HTR-8/SVneo (cell line): Measurements from ENCODE around the gene MTMR12.
"Not testable (repeated sequence)": the region's sequence is repeated elsewhere in the genome, so short reads cannot be mapped to it uniquely, and the experiment has no call there.

Experiments
- DNase-seq: peaks from one replicate; pipeline ENCODE4 v3.0.0; 2011; ENCODE audit warnings: low spot score, mixed read lengths; ENCODE audit not compliant: insufficient read length
- FAIRE-seq: peaks from 2 replicates; lab custom pipeline; 2011; peaks lifted over from hg19 to GRCh38; lab: Jason Lieb, UNC

Gene MTMR12

DNA sequence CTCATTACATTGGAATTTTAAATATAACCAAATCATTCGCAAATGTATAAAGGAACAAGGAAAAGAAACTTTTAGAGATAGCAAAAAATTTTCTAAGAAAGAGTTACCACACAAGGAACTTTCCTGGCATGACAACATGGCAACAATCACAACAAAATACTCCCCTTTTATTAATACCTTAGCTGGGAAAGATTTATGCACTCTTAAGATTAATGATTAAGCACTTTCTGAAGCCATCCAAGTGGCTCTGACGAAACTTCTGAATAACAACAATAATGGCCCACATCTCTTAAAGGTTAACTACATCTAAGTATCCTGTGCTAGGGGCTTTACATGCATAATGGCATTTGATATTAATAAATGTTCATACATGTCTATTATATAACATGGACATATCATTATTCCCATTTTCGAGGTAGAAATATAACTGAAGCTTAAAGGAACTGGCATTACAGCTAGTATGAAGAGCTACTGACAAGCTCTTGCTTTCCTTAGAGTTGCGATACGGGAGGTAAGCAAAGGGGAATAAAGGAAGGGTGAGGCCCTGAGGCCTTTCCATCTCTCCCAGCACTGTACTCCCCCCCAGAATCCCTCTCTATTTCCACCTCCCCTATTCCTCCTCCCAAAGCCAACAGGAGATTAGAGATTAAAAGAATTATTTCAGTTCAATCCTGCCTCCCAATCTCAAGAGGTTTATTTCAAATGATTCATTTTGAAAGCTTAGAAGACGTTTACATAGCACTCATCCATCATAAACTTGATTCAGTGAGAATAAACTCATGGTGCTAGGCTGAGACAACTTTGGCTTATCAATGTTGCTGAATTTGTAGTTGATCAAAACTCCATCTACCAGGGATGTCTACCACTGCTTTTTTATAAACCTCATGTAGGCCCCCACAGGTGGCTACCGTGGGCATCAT, 9.6 kb downstream of the MTMR12 start:
- DNase-seq = no peak
- FAIRE-seq = no peak

DNA sequence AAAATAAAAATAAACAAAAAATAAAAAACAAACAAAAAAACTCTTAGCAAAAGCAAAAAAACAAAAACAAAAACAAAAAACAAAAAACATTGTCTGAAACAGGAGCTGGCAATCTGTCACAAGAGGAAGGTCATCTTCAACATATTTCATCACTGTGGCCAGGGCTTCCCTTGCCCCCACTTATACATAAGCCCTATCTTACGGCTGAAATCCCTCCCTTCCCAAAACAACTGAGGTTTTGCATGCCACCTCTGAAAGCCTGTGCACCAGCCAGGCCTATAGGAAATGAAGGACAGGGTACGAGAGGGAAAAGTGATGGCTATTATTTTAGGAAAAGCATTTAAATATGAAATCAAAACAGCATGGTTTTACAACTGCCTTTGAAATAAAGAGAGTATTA, 10.8 kb downstream of the MTMR12 start:
- no peak for FAIRE-seq

DNA sequence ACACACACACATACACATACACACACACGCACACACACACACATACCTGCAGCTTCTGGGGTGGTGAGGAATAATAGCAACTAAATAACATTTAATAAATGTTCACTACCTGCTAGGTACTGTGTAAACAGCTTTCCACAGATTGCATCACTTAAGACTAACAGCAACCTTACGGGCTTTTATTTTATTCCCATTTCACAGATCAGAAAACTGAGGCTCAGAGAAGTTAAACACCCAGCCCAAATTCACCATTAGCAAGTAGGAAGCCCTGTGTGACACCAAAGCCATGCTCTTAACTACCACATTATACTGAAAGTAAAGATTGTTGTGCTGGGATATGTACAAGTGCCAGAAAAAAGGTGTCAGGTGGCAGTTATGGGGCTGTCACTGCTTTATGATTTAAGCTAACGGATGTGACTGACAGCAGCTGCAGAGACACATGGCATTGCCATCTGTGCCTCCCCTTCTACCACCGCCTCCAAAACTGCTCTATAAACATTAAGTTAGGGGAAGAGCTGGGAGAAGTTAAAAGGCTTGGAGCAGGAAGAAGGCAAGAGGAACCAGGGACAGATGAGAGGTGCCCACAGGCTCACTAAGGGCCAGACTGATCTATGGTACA, 13.6 kb downstream of the MTMR12 start:
- FAIRE-seq = no peak
- no peak for DNase-seq

More for the DNA sequence above, 10.8 kb downstream of the MTMR12 start:
- DNase-seq = no peak

DNA sequence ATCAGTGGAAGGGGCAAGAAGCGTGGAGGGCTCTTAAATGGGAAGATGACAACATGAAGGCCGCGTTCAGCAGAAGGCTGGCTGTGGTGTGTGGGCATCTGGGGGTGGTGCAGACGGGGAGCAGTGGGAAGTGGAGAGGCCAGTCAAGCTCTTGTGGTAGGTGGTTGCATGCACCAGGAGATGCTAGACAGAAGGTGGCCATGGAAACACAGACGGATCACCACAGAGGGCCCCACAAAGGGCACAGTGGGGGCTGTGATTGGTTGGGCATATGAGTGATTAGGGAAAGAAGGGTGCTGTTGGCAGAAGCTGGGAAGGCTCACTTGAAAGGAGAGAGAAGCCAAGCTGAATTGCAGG, 14.7 kb downstream of the MTMR12 start:
- DNase-seq = no peak
- FAIRE-seq = no peak

DNA sequence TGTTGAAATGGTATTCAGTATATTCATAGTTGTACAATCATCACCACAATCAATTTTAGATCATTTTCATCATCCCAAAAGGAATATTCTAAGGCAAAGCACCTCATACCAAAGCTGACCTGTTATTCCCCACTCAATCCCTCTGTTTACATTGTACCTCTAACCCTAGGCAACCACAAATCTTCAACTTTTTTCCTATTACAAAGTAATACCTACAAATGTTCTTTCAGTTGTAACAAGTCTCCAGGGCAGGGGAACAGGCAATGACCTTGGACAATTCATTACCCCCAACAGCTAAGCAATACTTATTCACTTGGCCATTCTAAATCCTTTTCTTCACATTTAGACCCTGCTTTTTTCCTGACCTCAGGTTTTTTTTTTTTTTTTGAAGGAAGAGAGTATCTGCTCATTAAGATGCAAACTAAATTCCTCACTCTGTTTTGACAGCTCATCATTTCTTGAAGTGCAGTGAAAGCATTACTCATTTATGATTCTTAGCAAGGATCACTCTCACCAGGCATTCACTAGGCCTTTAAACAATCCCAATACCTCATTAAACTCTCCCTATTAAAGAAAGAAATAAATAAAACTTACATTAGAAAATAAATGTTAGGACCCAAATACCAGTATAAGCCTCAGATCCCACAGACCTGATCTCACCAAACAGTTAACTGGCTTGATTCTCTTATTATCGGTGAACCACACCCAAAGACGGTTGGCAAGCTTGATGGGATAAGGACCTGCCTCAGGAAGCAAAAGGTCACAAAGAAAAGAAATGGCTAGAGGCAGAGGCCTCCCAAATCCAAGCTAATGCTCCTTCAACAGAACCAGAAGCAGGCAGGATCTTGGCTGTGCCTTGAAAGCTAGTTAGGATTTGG, 15.3 kb downstream of the MTMR12 start:
- DNase-seq (no peak), FAIRE-seq (no peak)

DNA sequence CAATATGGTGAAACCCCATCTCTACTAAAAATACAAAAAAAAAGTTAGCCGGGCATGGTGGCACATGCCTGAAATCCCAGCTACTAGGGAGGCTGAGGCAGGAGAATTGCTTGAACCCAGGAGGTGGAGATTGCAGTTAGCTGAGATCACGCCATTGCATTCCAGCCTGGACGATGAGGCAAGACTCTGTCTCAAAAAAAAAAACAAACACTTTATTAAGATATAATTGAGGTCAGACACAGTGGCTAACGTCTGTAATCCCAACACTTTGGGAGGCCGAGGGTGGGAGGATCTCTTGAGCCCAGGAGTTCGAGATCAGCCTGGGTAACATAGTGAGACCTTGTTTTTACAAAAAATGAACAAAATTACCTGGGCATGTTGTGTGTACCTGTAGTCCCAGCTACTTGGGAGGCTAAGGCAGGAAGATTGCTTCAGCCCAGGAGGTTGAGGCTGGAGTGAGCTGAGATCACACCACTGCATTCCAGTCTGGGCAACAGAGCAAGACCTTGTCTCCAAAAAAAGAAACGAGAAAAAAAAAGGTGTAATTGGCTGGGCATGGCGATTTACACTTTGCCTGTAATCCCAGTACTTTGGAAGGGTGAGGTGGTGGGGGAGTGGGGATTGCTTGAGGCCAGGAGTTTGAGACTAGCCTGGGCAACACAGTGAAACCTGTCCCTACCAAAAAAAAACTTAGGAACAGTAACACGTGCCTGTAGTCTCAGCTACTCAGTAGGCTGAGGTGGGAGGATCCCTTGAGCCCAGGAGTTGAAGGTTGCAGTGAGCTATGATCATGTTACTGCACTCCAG, 16.6 kb downstream of the MTMR12 start:
- DNase-seq, FAIRE-seq: not testable (repeated sequence)

DNA sequence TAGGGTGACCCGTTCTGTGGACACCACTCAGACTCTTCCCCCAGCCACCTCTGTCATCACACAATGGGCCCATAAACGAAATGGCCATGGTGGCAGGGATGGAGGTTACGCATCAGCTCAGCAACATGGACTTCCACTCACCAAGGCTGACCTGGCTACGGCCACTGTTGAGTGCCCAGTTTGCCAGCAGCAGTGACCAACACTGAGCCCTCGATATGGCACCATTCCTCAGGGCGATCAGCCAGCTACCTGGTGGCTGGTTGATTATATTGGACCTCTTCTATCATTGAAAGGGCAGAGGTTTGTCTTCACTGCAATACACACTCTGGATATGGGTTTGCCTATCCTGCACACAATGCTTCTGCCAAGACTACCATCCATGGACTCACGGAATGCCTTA, 21.1 kb downstream of the MTMR12 start:
- FAIRE-seq (no peak), DNase-seq (no peak)

DNA sequence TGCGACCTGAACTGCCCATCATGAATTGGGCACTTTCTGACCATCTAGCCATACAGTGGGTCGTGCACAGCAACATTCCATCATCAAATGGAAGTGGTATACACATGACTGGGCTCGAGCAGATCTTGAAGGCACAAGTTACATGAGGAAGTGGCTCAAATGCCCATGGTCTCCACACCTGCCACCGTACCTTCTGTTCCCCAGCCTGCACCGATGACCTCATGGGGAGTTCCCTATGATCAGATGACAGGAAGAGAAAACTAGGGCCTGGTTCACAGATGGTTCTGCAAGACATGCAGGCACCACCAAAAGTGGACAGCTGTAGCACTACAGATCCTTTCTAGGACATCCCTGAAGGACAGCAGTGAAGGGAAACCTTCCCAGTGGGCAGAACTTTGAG, 21.8 kb downstream of the MTMR12 start:
- FAIRE-seq (no peak), DNase-seq (no peak)

DNA sequence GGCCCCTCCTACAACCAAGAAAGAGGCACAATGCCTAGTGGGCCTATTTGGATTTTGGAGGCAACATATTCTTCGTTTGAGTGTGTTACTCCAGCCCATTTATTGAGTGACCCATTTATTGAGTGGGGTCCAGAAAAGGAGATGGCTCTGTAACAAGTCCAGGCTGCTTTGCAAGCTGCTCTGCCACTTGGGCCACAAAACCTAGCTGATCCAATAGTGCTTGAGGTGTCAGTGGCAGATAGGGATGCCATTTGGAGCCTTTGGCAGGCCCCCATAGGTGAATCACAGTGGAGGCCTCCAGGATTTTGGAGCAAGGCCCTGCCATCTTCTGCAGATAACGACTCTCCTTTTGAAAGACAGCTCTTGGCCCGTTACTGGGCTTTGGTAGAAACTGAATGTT, 22.2 kb downstream of the MTMR12 start:
- not testable (repeated sequence) for FAIRE-seq, DNase-seq

DNA sequence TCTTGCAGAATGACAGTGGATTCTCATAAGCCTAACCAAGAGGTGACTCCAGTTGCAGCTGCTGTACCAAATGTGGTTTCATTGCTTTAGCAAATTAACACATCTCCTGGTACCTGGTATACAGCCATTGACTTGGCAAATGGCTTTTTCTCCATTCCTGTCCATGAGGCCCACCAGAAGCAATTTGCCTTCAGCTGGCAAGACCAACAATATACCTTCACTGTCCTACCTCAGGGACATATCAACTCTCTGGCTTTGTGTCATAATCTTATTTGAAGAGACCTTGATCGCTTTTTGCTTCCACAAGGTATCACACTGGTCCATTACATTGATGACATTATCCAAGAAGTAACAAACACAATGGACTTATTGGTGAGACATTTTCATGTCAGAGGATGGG, 22.8 kb downstream of the MTMR12 start:
- not testable (repeated sequence) for DNase-seq, FAIRE-seq

DNA sequence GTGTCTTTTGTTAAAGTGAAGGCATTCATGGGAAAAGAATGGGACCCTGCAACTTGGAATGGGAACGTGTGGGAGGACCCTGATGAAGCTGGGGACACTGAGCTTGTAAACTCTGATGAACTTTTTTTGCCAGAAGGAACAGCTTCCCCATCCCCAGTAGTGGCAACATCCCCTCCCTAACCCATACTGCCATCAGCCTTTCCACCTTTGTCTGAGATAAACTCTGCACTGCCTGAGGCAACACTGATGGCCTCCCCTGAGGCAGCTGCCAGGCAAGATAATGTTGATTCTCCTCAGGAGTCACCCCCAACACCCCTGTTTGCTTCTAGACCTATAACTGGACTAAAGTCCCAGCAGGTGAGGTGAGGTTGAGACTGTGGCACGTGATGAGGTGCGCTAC, 24.6 kb downstream of the MTMR12 start:
- FAIRE-seq, DNase-seq: not testable (repeated sequence)

DNA sequence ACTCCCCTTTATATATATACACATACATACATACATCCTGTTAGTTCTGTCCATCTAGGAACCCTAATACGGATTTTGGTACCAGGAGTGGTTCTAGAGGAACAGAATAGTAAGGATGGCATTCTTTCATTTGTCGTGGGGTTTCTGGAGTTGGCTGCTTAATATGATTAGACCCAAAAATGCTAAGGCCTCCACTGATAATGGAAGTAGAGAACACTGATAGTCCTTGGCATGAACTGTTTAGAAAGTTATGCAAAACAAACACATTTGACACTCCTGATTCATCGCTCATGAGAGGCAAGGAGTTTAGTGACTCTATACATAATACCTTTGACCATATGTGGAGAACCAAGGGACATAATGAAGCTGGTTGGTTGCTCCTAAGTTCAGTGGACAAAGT, 25.2 kb downstream of the MTMR12 start:
- DNase-seq, FAIRE-seq: not testable (repeated sequence)

DNA sequence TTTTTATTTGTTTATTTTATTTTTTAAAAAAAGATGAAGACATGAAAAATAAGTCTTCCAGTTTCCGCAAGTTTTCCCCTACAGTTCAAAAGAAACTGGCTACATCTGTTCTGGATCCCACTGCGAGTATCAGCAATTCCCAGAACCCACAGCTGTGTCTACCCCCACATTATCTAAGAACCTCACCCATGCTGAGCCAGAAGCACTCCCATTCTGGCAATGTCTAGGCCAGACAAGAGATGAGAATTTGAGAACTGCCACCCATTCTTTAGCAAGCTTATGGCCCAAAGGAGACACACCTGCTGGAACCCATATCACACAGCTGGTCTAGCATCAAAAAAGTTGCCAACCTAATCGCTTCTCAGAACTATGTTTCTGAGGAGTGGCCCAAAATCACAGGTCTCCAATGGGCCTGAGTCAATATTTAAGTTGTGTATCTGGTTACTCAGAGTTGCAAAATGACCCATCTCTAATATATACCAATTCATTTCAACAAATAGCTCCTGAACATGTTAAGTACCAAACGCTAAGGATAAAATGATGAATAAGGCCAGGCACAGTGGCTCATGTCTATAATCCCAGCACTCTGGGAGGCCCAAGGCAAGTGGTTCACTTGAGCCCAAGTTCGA, 27.1 kb downstream of the MTMR12 start:
- FAIRE-seq = no peak

DNA sequence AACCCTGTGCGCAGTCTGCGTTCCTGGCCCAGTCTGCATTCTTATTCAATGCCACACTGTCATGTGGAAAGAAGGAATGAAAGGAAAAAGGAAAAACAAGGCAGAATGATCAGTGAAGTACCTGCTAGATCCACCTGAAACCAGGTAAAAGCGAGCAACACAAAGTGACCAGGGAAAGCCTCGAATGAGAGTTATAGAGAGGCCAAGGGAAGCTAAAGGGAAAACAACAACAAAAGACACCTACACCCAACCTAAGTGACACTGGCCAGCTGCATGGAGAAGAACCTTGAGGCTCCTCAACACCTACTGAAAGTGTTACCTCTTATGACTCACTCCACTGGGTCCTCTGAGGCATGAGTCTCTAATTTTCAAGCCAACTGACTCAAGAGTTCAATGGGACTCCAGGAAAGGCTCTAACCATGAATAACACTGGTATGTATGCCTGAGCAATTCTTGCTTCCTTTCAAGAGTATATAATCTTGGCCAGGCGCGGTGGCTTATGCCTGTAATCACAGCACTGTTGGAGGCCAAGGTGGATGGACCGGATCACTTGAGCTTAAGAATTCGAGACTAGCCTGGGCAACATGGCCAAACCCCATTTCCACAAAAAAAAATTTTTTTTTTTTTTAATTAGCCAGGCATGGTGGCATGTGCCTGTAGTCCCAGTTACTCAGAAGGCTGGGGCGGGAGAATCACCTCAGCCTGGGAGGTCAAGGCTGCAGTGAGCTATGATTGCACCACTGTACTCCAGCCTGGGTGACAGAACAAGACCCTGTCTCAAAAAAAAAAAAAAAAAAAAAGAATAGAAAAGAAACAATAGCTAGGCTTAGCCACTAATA, 29.0 kb downstream of the MTMR12 start:
- FAIRE-seq = no peak
- no peak for DNase-seq

More for the DNA sequence above, 27.1 kb downstream of the MTMR12 start:
- no peak for DNase-seq

DNA sequence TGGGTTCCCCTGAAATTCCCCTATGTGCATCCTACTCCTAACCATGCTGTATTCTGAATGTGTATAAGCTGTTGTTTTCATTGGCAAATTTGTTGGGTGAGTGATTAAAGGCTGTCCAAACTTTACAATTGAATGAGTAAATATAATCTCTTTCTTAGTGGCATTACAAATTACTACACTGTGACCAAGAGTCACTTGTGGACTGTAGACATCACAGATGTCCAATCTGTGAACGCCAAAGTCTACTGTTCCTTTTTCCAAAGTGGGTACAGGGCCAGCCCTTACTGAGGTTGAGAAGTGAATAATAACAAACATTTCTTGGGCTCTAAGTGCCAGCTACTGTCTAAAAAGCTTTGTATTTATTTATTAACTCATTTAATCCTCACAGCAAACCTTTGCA, 29.7 kb downstream of the MTMR12 start:
- no peak for FAIRE-seq
- DNase-seq = no peak

DNA sequence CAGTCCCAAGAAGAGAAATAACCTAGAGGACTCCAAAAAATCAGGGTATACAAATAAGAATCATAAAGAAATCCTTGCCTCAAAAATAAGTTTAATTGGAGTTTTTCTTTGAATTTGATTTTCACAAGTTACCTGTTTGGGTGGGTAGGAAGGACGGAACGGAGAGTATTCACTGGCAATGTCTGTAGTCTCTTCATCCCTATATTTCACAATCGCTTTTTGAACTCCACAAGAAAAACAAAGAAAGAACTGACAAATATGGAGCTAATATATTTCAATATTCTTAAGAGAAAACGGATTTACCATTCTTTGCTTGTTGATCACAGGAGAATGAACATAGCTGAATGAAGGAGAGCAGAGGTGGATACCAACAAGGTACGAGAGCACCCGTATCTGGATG, 30.1 kb downstream of the MTMR12 start:
- FAIRE-seq (no peak), DNase-seq (no peak)

DNA sequence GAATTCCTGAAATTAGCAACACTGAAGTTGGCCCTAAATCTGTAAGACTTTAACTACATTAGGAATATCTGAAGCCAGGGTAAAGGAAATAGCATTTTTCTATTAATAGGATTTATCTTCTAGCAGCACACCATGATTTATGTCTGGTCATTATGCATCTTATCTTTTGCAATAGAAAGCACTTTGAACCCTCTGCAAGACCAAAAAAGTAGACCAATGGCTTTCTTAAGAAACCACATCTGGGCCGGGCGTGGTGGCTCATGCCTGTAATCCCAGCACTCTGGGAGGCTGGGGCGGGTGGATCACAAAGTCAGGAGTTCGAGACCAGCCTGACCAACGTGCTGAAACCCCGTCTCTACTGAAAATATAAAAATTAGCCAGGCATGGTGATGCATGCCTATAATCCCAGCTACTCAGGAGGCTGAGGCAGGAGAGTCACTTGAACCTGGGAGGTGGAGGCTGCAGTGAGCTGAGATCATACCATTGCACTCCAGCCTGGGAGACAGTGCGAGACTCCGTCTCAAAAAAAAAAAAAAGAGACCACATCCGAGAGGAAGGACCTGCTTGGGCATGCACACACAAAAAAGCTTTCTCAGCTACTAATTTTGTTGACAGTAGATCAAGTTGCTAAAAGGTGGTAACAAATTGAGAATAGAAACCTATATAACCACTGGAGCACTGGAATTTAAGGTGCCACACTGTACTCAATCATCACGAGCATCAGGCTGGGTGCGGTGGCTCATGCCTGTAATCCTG, 31.2 kb downstream of the MTMR12 start:
- FAIRE-seq, DNase-seq: not testable (repeated sequence)

DNA sequence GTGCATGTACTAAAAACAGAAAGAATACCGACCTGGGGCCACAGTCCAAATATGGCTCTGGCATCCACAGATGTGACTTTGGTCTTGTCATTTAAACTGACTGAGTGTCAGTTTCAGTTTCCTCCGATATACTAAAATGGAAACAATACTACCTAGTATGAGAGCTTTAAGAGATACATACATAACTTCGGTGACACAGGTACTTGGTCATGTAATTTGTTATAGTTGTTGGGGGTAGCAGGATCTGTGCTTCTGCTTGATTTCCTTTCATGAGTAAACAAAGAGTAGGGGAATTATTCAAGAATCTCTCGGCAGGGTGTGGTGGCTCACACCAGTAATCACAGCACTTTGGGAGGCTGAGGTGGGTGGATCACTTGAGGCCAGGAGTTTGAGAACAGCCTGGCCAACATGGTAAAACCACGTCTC, 32.1 kb downstream of the MTMR12 start:
- no peak for FAIRE-seq

More for the DNA sequence above, 32.1 kb downstream of the MTMR12 start:
- no peak for DNase-seq
